Ishikawa (cell line): ENCODE measurements around the gene ABR.

Experiments
- CREB1 ChIP-seq: IDR thresholded peaks from 2 replicates; pipeline ENCODE4 v1.6.1; 2012; ENCODE audit warnings: low read depth
- FOXM1 ChIP-seq: IDR thresholded peaks from 2 replicates; pipeline ENCODE4 v1.6.1; 2012; ENCODE audit warnings: low read depth, borderline replicate concordance
- RAD21 ChIP-seq: IDR thresholded peaks from 2 replicates; pipeline ENCODE4 v1.6.1; 2012; ENCODE audit warnings: low read depth
- YY1 ChIP-seq: IDR thresholded peaks from 2 replicates; pipeline ENCODE4 v1.6.1; 2012; ENCODE audit warnings: low read depth

- TF ChIP-seq RAD21 (no peak), CREB1 (no peak), YY1 (no peak), FOXM1 (no peak)
These were observed 153.2 kb downstream of the ABR start for GRCh38 chr17:1026599-1026975.
